B cell (primary cell): ENCODE measurements around the gene BHLHA15. TPM values are rescaled to one million over a fixed set of nuclear protein-coding genes. Genes with fewer than 3 reads are reported as not detected.

ENCODE experiments used
- ATAC-seq: fragments of 200-7000 bp; cut with Tn5 transposase; one replicate; pipeline ENCODE4 v1.10.0; 2021; ENCODE audit warnings: low read depth, mild to moderate bottlenecking, moderate number of reproducible peaks, moderate library complexity
- CTCF ChIA-PET: fragments of 350-600 bp; sonication (Branson Sonifier 250); formaldehyde crosslinking; loops from one replicate; lab custom pipeline; 2021; ENCODE audit warnings: antibody characterized with exemption, inconsistent platforms; lab: Charles Lee
- POLR2A ChIA-PET: fragments of 350-600 bp; sonication (Branson Sonifier 250); formaldehyde crosslinking; loops from one replicate; lab custom pipeline; 2021; ENCODE audit warnings: antibody characterized with exemption; lab: Charles Lee
- DNase-seq: peaks from one replicate; pipeline ENCODE4 v3.0.0; 2013
- H2AFZ ChIP-seq: 2 replicates; pipeline ENCODE4 v1.6.1; 2012; ENCODE audit warnings: mild to moderate bottlenecking, low read depth, low read length; ENCODE audit not compliant: insufficient read depth, poor library complexity, severe bottlenecking
- H3K27ac ChIP-seq, 2 donors: 1 replicate in 1 of 2; 2 replicates in 1 of 2; pipeline ENCODE4 v1.5.1; 2012 to 2013; ENCODE audit warnings: low read length in 2 of 2, mild to moderate bottlenecking in 2 of 2, moderate library complexity in 1 of 2
- H3K27me3 ChIP-seq, 4 experiments: fragments of 200-600 bp in 1 of 4; sonication (generic) in 1 of 4; replicated peaks in 1 of 4; 1 replicate in 2 of 4; 2 replicates in 2 of 4; pipeline versions ENCODE4 v1.6.1 to v1.7.0; 2013 to 2016; ENCODE audit warnings: low read length in 3 of 4, mild to moderate bottlenecking in 2 of 4, mixed read lengths in 1 of 4, moderate library complexity in 1 of 4; ENCODE audit not compliant: insufficient read depth in 4 of 4, control insufficient read depth in 3 of 4; ENCODE audit errors: control extremely low read depth in 1 of 4
- H3K36me3 ChIP-seq, 2 experiments: replicated peaks in 1 of 2; 1 replicate in 1 of 2; 2 replicates in 1 of 2; pipeline versions ENCODE4 v1.6.1 to v1.7.1; 2013; ENCODE audit warnings: low read length in 1 of 2; ENCODE audit not compliant: insufficient read depth in 2 of 2, control insufficient read depth in 1 of 2; ENCODE audit errors: control extremely low read depth in 1 of 2, extremely low read depth in 1 of 2
- H3K4me1 ChIP-seq, 2 donors: fragments of 200-600 bp in 1 of 2; sonication (generic) in 1 of 2; 1 replicate in 1 of 2; 2 replicates in 1 of 2; pipeline versions ENCODE4 v1.5.1 to v1.6.1; 2013 to 2017; ENCODE audit warnings: low read length in 2 of 2; ENCODE audit not compliant: control insufficient read depth in 2 of 2, insufficient read depth in 2 of 2
- H3K4me2 ChIP-seq: replicated peaks from 2 replicates; pipeline ENCODE3; 2012; ENCODE audit warnings: mild to moderate bottlenecking, low read depth, low read length; ENCODE audit not compliant: poor library complexity, severe bottlenecking
- H3K4me3 ChIP-seq, 5 experiments: fragments of 200-600 bp in 1 of 5; sonication (generic) in 1 of 5; 1 replicate in 3 of 5; 2 replicates in 2 of 5; pipeline versions ENCODE4 v1.5.1 to v1.7.0; 2011 to 2016; ENCODE audit warnings: low read length in 4 of 5, mild to moderate bottlenecking in 4 of 5, low read depth in 2 of 5, control low read depth in 1 of 5, moderate library complexity in 1 of 5; ENCODE audit not compliant: insufficient read depth in 1 of 5; ENCODE audit errors: control extremely low read depth in 1 of 5, extremely low read depth in 1 of 5
- H3K79me2 ChIP-seq: fragments of 200-600 bp; sonication (generic); one replicate; pipeline ENCODE4 v1.6.0; 2016; ENCODE audit warnings: low read length; ENCODE audit not compliant: control insufficient read depth, insufficient read depth
- H3K9ac ChIP-seq: fragments of 200-600 bp; sonication (generic); 2 replicates; pipeline ENCODE4 v1.6.1; 2017; ENCODE audit warnings: mild to moderate bottlenecking, low read length, moderate library complexity
- H3K9me3 ChIP-seq, 3 donors: one replicate each; pipeline versions ENCODE4 v1.6.1 to v1.7.1; 2013; ENCODE audit warnings: low read length in 2 of 3; ENCODE audit not compliant: control insufficient read depth in 2 of 3, insufficient read depth in 1 of 3; ENCODE audit errors: control extremely low read depth in 1 of 3
- H4K20me1 ChIP-seq: 2 replicates; pipeline ENCODE4 v1.6.0; 2012; ENCODE audit warnings: mild to moderate bottlenecking, low read length; ENCODE audit not compliant: insufficient read depth, control insufficient read depth, poor library complexity, severe bottlenecking
- H3K27ac Mint-ChIP-seq: one replicate; pipeline ENCODE4 v1.8.0; 2021; ENCODE audit warnings: mixed read lengths
- H3K27me3 Mint-ChIP-seq: one replicate; pipeline ENCODE4 v1.8.0; 2021; ENCODE audit warnings: mixed read lengths
- H3K4me1 Mint-ChIP-seq: one replicate; pipeline ENCODE4 v1.8.0; 2021; ENCODE audit warnings: mixed read lengths
- H3K4me3 Mint-ChIP-seq: one replicate; pipeline ENCODE4 v1.8.0; 2021; ENCODE audit warnings: mixed read lengths
- H3K9me3 Mint-ChIP-seq: one replicate; pipeline ENCODE4 v1.8.0; 2022; ENCODE audit warnings: mixed read lengths; ENCODE audit not compliant: insufficient read depth
- EZH2 ChIP-seq: IDR thresholded peaks from 2 replicates; pipeline ENCODE4 v1.6.1; 2012; ENCODE audit warnings: borderline replicate concordance, low read depth, mild to moderate bottlenecking, moderate library complexity, low read length; ENCODE audit not compliant: insufficient read depth, poor library complexity, severe bottlenecking
- WGBS: methylation state at CpG from one replicate; pipeline ENCODE4 v1.1.5; 2013; ENCODE audit warnings: missing lambda C conversion rate; ENCODE audit not compliant: insufficient coverage; 5-methylcytosine and 5-hydroxymethylcytosine counted together
- intact Hi-C: fragments of 100-400 bp; cut with micrococcal nuclease; formaldehyde crosslinking; loops from one replicate; pipeline ENCODE4 v1.10.0; 2022
- polyA plus RNA-seq: library from polyadenylated mRNA; depleted of rRNA; stranded (reverse); fragments of >200 nt; gene quantifications from 2 replicates; pipeline ENCODE4 v1.2.3, GENCODE V29; 2012
- total RNA-seq, 2 donors: library from RNA; stranded (reverse); fragments of 120-200 nt in 1 of 2; gene quantifications; 1 replicate in 1 of 2; 2 replicates in 1 of 2; pipeline versions ENCODE4 v1.2.3 to v1.2.4, GENCODE V29; 2013 to 2022
- TF ChIP-seq, protein P1 (sequence below): fragments of 200-600 bp; IDR thresholded peaks from one replicate; pipeline ENCODE4 v1.8.0; 2022; ENCODE audit warnings: antibody characterized with exemption, mild to moderate bottlenecking

Gene BHLHA15
- total and polyA plus RNA-seq, 2 donors (not counting 1 experiment from before 2014, with no cell fraction given) = 0.74 to 2.2 TPM

DNA sequence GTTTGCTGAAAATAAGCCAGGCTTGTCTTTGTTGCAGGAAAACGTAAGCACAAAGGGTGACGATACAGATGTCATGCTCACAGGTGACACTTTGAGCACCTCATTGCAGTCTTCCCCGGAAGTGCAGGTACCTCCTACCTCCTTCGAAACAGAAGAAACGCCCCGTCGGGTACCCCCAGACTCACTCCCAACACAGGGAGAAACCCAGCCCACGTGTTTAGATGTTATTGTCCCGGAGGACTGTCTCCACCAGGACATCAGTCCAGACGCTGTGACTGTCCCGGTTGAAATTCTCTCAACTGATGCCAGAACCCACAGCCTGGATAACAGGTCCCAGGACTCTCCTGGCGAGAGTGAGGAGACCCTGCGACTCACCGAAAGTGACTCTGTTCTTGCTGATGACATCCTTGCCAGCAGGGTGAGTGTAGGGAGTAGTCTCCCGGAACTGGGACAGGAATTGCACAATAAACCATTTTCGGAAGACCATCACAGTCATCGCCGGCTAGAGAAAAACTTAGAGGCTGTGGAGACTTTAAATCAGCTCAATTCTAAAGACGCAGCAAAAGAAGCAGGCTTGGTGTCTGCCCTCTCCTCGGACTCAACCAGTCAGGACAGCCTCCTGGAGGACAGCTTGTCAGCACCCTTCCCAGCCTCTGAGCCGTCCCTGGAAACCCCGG, 18.3 kb upstream of the BHLHA15 start:
- Histone ChIP-seq H3K9me3 (peaks cover 0 to 9% (median 0%) of the 10 kb centered on the region in 3 donors), H2AFZ (no peak overlapping the region), H3K27me3 (peaks cover 0 to 23% (median 7%) of the 10 kb centered on the region in 4 experiments), H3K27ac (no peak overlapping the region), H4K20me1 (peaks cover under 1% of the 10 kb centered on the region), H3K4me2 (no peak overlapping the region), H3K4me3 (no peak overlapping the region), H3K36me3 (peaks cover 0 to 21% of the 10 kb centered on the region in 2 experiments), H3K79me2 (no peaks in the 10 kb centered on the region), H3K4me1 (no peaks in the 10 kb centered on the region), H3K9ac (no peak overlapping the region)
- Mint-ChIP-seq H3K4me1 (peaks cover 6% of the 10 kb centered on the region), H3K4me3 (no peak overlapping the region), H3K9me3 (no peaks in the 10 kb centered on the region), H3K27me3 (peaks cover 9% of the 10 kb centered on the region), H3K27ac (no peak overlapping the region)
- ChIA-PET CTCF (no interaction called here), POLR2A (no interaction called here)
- ATAC-seq = no peak
- DNase-seq = no peak
- 97% methylated on average over 22 of the region's 22 CpGs for WGBS
- intact Hi-C loops = no loop called here
- TF ChIP-seq EZH2 = no peak
- TF ChIP-seq, protein P1, sequence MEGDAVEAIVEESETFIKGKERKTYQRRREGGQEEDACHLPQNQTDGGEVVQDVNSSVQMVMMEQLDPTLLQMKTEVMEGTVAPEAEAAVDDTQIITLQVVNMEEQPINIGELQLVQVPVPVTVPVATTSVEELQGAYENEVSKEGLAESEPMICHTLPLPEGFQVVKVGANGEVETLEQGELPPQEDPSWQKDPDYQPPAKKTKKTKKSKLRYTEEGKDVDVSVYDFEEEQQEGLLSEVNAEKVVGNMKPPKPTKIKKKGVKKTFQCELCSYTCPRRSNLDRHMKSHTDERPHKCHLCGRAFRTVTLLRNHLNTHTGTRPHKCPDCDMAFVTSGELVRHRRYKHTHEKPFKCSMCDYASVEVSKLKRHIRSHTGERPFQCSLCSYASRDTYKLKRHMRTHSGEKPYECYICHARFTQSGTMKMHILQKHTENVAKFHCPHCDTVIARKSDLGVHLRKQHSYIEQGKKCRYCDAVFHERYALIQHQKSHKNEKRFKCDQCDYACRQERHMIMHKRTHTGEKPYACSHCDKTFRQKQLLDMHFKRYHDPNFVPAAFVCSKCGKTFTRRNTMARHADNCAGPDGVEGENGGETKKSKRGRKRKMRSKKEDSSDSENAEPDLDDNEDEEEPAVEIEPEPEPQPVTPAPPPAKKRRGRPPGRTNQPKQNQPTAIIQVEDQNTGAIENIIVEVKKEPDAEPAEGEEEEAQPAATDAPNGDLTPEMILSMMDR = no peak

DNA sequence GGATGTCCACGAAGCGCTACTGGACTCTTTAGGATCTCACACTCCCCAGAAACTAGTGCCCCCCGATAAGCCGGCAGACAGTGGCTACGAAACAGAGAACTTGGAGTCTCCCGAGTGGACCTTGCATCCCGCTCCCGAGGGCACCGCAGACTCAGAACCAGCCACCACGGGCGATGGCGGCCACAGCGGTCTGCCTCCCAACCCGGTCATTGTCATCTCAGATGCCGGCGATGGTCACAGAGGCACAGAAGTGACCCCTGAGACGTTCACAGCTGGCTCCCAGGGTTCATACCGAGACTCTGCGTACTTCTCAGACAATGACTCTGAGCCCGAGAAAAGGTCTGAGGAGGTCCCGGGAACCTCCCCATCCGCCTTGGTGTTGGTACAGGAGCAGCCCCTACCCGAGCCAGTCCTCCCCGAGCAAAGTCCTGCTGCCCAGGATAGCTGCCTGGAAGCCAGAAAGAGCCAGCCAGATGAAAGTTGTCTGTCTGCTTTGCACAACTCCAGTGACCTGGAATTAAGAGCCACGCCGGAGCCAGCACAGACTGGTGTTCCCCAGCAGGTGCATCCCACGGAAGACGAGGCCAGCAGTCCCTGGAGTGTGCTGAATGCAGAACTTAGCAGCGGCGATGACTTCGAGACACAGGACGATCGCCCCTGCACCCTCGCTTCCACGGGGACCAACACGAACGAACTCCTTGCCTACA, 17.6 kb upstream of the BHLHA15 start:
- Mint-ChIP-seq H3K4me3 (no peak overlapping the region), H3K27me3 (peaks cover 9% of the 10 kb centered on the region), H3K9me3 (no peaks in the 10 kb centered on the region), H3K4me1 (peaks cover 4% of the 10 kb centered on the region), H3K27ac (no peak overlapping the region)
- H3K9ac ChIP-seq = no peak overlapping the region
- no peak overlapping the region for H3K4me2 ChIP-seq
- H3K4me3 ChIP-seq = no peak overlapping the region
- no peaks in the 10 kb centered on the region for H3K4me1 ChIP-seq
- TF ChIP-seq, protein P1 = no peak
- TF ChIP-seq EZH2 = no peak
- ATAC-seq = no peak
- peaks cover 0 to 29% (median 7%) of the 10 kb centered on the region in 4 experiments for H3K27me3 ChIP-seq
- no peak for DNase-seq
- H2AFZ ChIP-seq = no peak overlapping the region
- peaks cover 8% of the 10 kb centered on the region for H4K20me1 ChIP-seq
- ChIA-PET POLR2A (no interaction called here), CTCF (no interaction called here)
- intact Hi-C loops = no loop called here
- peaks cover 0 to 16% (median 4%) of the 10 kb centered on the region in 3 donors for H3K9me3 ChIP-seq
- peaks cover 0 to 20% of the 10 kb centered on the region in 2 experiments for H3K36me3 ChIP-seq
- no peaks in the 10 kb centered on the region for H3K79me2 ChIP-seq
- no peak overlapping the region for H3K27ac ChIP-seq
- WGBS = 97% methylated on average over 37 of the region's 37 CpGs
